Heart left ventricle (tissue), 16 donors: ENCODE data around the gene HFM1. TPM values are rescaled to one million over a fixed set of nuclear protein-coding genes. Genes with fewer than 3 reads are reported as not detected.

Source experiments
- ATAC-seq, 4 donors: fragments of 200-7000 bp; cut with Tn5 transposase; one replicate each; pipeline ENCODE4 v1.9.1; 2020 to 2022; ENCODE audit warnings: moderate library complexity in 4 of 4, mild to moderate bottlenecking in 3 of 4, moderate number of reproducible peaks in 1 of 4
- DNase-seq, 5 donors: peaks; one replicate each; pipeline ENCODE4 v3.0.0-alpha.2; 2020
- H3K27ac ChIP-seq, 12 donors: fragments of 200-600 bp; sonication (generic) in 4 of 12; one replicate each; pipeline versions ENCODE4 v1.5.0 to v1.8.0; 2016 to 2022; ENCODE audit warnings: mild to moderate bottlenecking in 2 of 12
- H3K27me3 ChIP-seq, 9 donors: fragments of 200-600 bp; sonication (generic) in 2 of 9; one replicate each; pipeline versions ENCODE4 v1.5.1 to v1.8.0; 2016 to 2022; ENCODE audit warnings: mild to moderate bottlenecking in 3 of 9
- H3K36me3 ChIP-seq, 9 donors: fragments of 200-600 bp; sonication (generic) in 2 of 9; one replicate each; pipeline versions ENCODE4 v1.5.0 to v1.8.0; 2018 to 2022; ENCODE audit warnings: mild to moderate bottlenecking in 2 of 9
- H3K4me1 ChIP-seq, 12 donors: fragments of 200-600 bp; sonication (generic) in 4 of 12; one replicate each; pipeline versions ENCODE4 v1.5.0 to v1.8.0; 2016 to 2022; ENCODE audit warnings: mild to moderate bottlenecking in 3 of 12
- H3K4me3 ChIP-seq, 12 donors: fragments of 200-600 bp; sonication (generic) in 4 of 12; one replicate each; pipeline versions ENCODE4 v1.5.0 to v1.8.0; 2017 to 2022; ENCODE audit warnings: mild to moderate bottlenecking in 9 of 12, moderate library complexity in 4 of 12
- H3K9me3 ChIP-seq, 12 donors: fragments of 200-600 bp; sonication (generic) in 4 of 12; one replicate each; pipeline versions ENCODE4 v1.5.0 to v1.8.0; 2016 to 2022; ENCODE audit warnings: mild to moderate bottlenecking in 1 of 12
- CTCF ChIP-seq, 12 donors: fragments of 200-600 bp; sonication (generic) in 4 of 12; IDR thresholded peaks; one replicate each; pipeline versions ENCODE4 v1.5.0 to v1.8.0; 2018 to 2022; ENCODE audit warnings: antibody characterized with exemption in 12 of 12, mild to moderate bottlenecking in 5 of 12
- POLR2A ChIP-seq, 2 donors: fragments of 450-650 bp; IDR thresholded peaks; one replicate each; pipeline ENCODE4 v1.6.1; 2017; ENCODE audit warnings: antibody characterized with exemption in 2 of 2, mild to moderate bottlenecking in 2 of 2, moderate library complexity in 2 of 2
- WGBS, 4 donors: extraction: QIAGEN DNeasy Blood & Tissue Kit in 2 of 4; methylation state at CpG; one replicate each; pipeline versions ENCODE4 v1.1.5 to v1.1.7; 2013 to 2018; 5-methylcytosine and 5-hydroxymethylcytosine counted together
- intact Hi-C, 10 donors: fragments of 100-400 bp; cut with DNase I; formaldehyde crosslinking; loops; one replicate each; pipeline versions ENCODE4 v1.11.1 to v1.14.2; 2022
- polyA plus RNA-seq, 2 donors: library from polyadenylated mRNA; stranded (reverse); fragments of 200-250 nt; gene quantifications; one replicate each; pipeline ENCODE4 v1.2.3, GENCODE V29; 2013
- total RNA-seq, 9 donors: library from RNA; depleted of rRNA in 2 of 9; stranded (reverse); fragments of >200 nt in 2 of 9; fragmentation: NEBNext Ultra II Directional in 3 of 9; extraction: Animal tissue kit (Norgen Biotek cat#: 25700) in 3 of 9; gene quantifications; one replicate each; pipeline versions ENCODE4 v1.1.0 to v1.2.4, GENCODE V29; 2016 to 2023
- donor health status: ischemic (EF 13 %, LVEDD 7.1; RV severe dilation, severe dysfunction).
- donor health status: healthy with polysubstance abuse.
- donor health status: DM: no; HTN: yes; CAD: no.
- donor health status: DM: no; HTN: no; CAD: no.
- donor health status: ischemic (EF 25% LVEDD 6.9; RV normal size, moderate dysfunction).
- donor health status: ischemic (EF 25% LVEDD 5.7; RV mildly dilated, moderate dysfunction).
- donor health status: healthy.
- donor health status: DM: yes; HTN: yes; CAD: no.
- donor health status: ischemic (EF 35%, LVEDD 5.7; RV mildly dilated, moderate dysfunction).
- donor health status: nonischemic (EF 11% LVEDD 7.7; RV severe dilation, severe dysfunction).
- donor health status: DM: yes; HTN: yes; CAD: no.
- donor health status: PGD.
- donor health status: ischemic (EF 29% LVEDD 5.4; RV normal size, mild dysfunction).
- donor health status: nonischemic (EF 23%, LVEDD 6.1; RV moderate dilation, normal function).

HFM1 gene
- total and polyA plus RNA-seq, 11 donors: 0.17 to 5.8 (median 2.3) TPM

GRCh38 chr1:91346824-91347223 is 57.8 kb downstream of the HFM1 start:
- H3K4me1 ChIP-seq: no peaks in the 10 kb centered on the region
- ATAC-seq (no peak), DNase-seq (no peak)
- no peak overlapping the region for H3K27ac ChIP-seq
- no peaks in the 10 kb centered on the region for H3K27me3 ChIP-seq
- 89 to 95% (median 91%) methylated on average over 3 of the region's 3 CpGs for WGBS, 4 donors
- H3K9me3 ChIP-seq: no peaks in the 10 kb centered on the region
- H3K4me3 ChIP-seq: no peak overlapping the region
- H3K36me3 ChIP-seq: peaks cover 0 to under 1% (median 0%) of the 10 kb centered on the region in 9 donors
- intact Hi-C loops: no loop called here
- TF ChIP-seq CTCF (IDR thresholded peaks at IDR 0.05) (no peak), POLR2A (IDR thresholded peaks at IDR 0.05) (no peak)

GRCh38 chr1:91345395-91346005 is 59.1 kb downstream of the HFM1 start:
- no peak for ATAC-seq
- Histone ChIP-seq H3K4me3 (no peak overlapping the region), H3K4me1 (no peaks in the 10 kb centered on the region), H3K36me3 (no peaks in the 10 kb centered on the region), H3K27me3 (no peaks in the 10 kb centered on the region), H3K9me3 (no peaks in the 10 kb centered on the region), H3K27ac (no peak overlapping the region)
- TF ChIP-seq CTCF (IDR thresholded peaks at IDR 0.05) (no peak), POLR2A (IDR thresholded peaks at IDR 0.05) (no peak)
- intact Hi-C loops: no loop called here
- DNase-seq: no peak
- 52 to 59% (median 58%) methylated on average over 4 of the region's 4 CpGs for WGBS, 4 donors

- ATAC-seq (no peak), DNase-seq (no peak)
- intact Hi-C loops: no loop called here
- Histone ChIP-seq H3K4me1 (no peaks in the 10 kb centered on the region), H3K27ac (no peak overlapping the region), H3K36me3 (no peaks in the 10 kb centered on the region), H3K27me3 (no peaks in the 10 kb centered on the region), H3K9me3 (no peaks in the 10 kb centered on the region), H3K4me3 (no peak overlapping the region)
- WGBS, 4 donors: 96 to 99% (median 98%) methylated on average over 6 to 7 of the region's 7 CpGs
- TF ChIP-seq POLR2A (IDR thresholded peaks at IDR 0.05) (no peak), CTCF (IDR thresholded peaks at IDR 0.05) (no peak)
These were observed 66.1 kb downstream of the HFM1 start for GRCh38 chr1:91338501-91338900.

- intact Hi-C loops: no loop called here
These were observed 69.0 kb downstream of the HFM1 start for GRCh38 chr1:91335603-91336002.

More at GRCh38 chr1:91335603-91336002, 69.0 kb downstream of the HFM1 start:
- Histone ChIP-seq H3K36me3 (no peaks in the 10 kb centered on the region), H3K4me1 (no peaks in the 10 kb centered on the region), H3K9me3 (peaks cover 0 to 16% (median 0%) of the 10 kb centered on the region in 12 donors), H3K27ac (no peak overlapping the region), H3K4me3 (no peak overlapping the region), H3K27me3 (no peaks in the 10 kb centered on the region)
- WGBS, 4 donors: 54 to 70% (median 63%) methylated on average over 2 of the region's 2 CpGs
- no peak for DNase-seq
- TF ChIP-seq POLR2A (IDR thresholded peaks at IDR 0.05) (no peak), CTCF (IDR thresholded peaks at IDR 0.05) (no peak)
- ATAC-seq: no peak
